BE2C (cell line): ENCODE results near the gene LHFPL6.

ENCODE experiments used
- DNase-seq: peaks from one replicate; pipeline ENCODE4 v3.0.0-alpha.2; 2020
- H3K27me3 ChIP-seq: fragments of 250-450 bp; sonication (Bioruptor Pico); 2 replicates; pipeline ENCODE4 v1.5.1; 2020; ENCODE audit warnings: mild to moderate bottlenecking
- H3K36me3 ChIP-seq: fragments of 250-450 bp; sonication (Bioruptor Pico); 2 replicates; pipeline ENCODE4 v1.5.1; 2020; ENCODE audit warnings: mild to moderate bottlenecking
- H3K4me1 ChIP-seq: fragments of 250-450 bp; sonication (Bioruptor Pico); 2 replicates; pipeline ENCODE4 v1.5.1; 2020
- H3K4me3 ChIP-seq: 2 replicates; pipeline ENCODE4 v1.5.1; 2011; ENCODE audit warnings: low read depth, low read length
- H3K9me3 ChIP-seq: fragments of 250-450 bp; sonication (Bioruptor Pico); 2 replicates; pipeline ENCODE4 v1.5.1; 2020
- CTCF ChIP-seq: IDR thresholded peaks from 2 replicates; pipeline ENCODE4 v1.5.1; 2012; ENCODE audit warnings: mild to moderate bottlenecking, low read depth, low read length

The LHFPL6 gene

GRCh38 chr13:39474600-39474999 is 128.4 kb downstream of the LHFPL6 start:
- H3K27me3 ChIP-seq, result 0 out of 2 replicates have a peak, but pooled peaks cover 2% of the 10 kb centered on the region
- no peak overlapping the region for H3K4me3 ChIP-seq
- no peaks in the 10 kb centered on the region for H3K4me1 ChIP-seq
- DNase-seq, result no peak
- no peak for TF ChIP-seq CTCF
- H3K9me3 ChIP-seq, result no peaks in the 10 kb centered on the region
- H3K36me3 ChIP-seq, result no peaks in the 10 kb centered on the region

- H3K4me1 ChIP-seq, result no peaks in the 10 kb centered on the region
Observed at GRCh38 chr13:39469676-39470075, 133.3 kb downstream of the LHFPL6 start.

GRCh38 chr13:39468306-39468705 is 134.7 kb downstream of the LHFPL6 start:
- Histone ChIP-seq H3K36me3 (no peaks in the 10 kb centered on the region), H3K4me1 (no peaks in the 10 kb centered on the region), H3K27me3 (0 out of 2 replicates have a peak, but pooled peaks cover 2% of the 10 kb centered on the region), H3K4me3 (no peak overlapping the region), H3K9me3 (no peaks in the 10 kb centered on the region)
- no peak for TF ChIP-seq CTCF
- no peak for DNase-seq

More at GRCh38 chr13:39469676-39470075, 133.3 kb downstream of the LHFPL6 start:
- Histone ChIP-seq H3K27me3 (0 out of 2 replicates have a peak, but pooled peaks cover 2% of the 10 kb centered on the region), H3K9me3 (no peaks in the 10 kb centered on the region), H3K4me3 (no peak overlapping the region), H3K36me3 (no peaks in the 10 kb centered on the region)
- DNase-seq, result no peak
- TF ChIP-seq CTCF, result no peak

- H3K4me1 ChIP-seq, result no peaks in the 10 kb centered on the region
- H3K36me3 ChIP-seq, result no peaks in the 10 kb centered on the region
- no peak overlapping the region for H3K4me3 ChIP-seq
- H3K9me3 ChIP-seq, result no peaks in the 10 kb centered on the region
- DNase-seq, result no peak
- no peaks in the 10 kb centered on the region for H3K27me3 ChIP-seq
- TF ChIP-seq CTCF, result no peak
Observed at GRCh38 chr13:39463611-39464010, 139.4 kb downstream of the LHFPL6 start.

- H3K9me3 ChIP-seq, result no peaks in the 10 kb centered on the region
- H3K27me3 ChIP-seq, result no peaks in the 10 kb centered on the region
- H3K4me1 ChIP-seq, result no peaks in the 10 kb centered on the region
- H3K36me3 ChIP-seq, result no peaks in the 10 kb centered on the region
- no peak for DNase-seq
- TF ChIP-seq CTCF, result no peak
- H3K4me3 ChIP-seq, result no peak overlapping the region
Observed at GRCh38 chr13:39462906-39463305, 140.1 kb downstream of the LHFPL6 start.

- Histone ChIP-seq H3K9me3 (no peaks in the 10 kb centered on the region), H3K4me3 (no peak overlapping the region), H3K36me3 (no peaks in the 10 kb centered on the region), H3K4me1 (no peaks in the 10 kb centered on the region), H3K27me3 (no peaks in the 10 kb centered on the region)
- no peak for TF ChIP-seq CTCF
- DNase-seq, result no peak
Observed at GRCh38 chr13:39462428-39462827, 140.6 kb downstream of the LHFPL6 start.
